Measurements from ENCODE around the gene MN1. TPM values are rescaled to one million over a fixed set of nuclear protein-coding genes. Genes with fewer than 3 reads are reported as not detected.

Gene MN1
- total and polyA plus RNA-seq, 2 of the 8 experiments (the other 6 are each of a cell fraction or from before 2014, with no cell fraction given): 3.1 to 4.9 TPM

- TF ChIP-seq NANOG (IDR thresholded peaks at IDR 0.05; ENCODE audit: insufficient read depth, low read depth, low read length, poor library complexity, severe bottlenecking) (no peak), CBX8 (IDR thresholded peaks at IDR 0.05; ENCODE audit: borderline replicate concordance, low read depth, low read length) (no peak), CEBPB (IDR thresholded peaks at IDR 0.05; ENCODE audit: low read depth, low read length) (no peak)
Observed at GRCh38 chr22:27786291-27786932, 15.1 kb downstream of the MN1 start (continued).
